Measurements from ENCODE around the gene HDAC10. TPM values are rescaled to one million over a fixed set of nuclear protein-coding genes. Genes with fewer than 3 reads are reported as not detected.

Gene HDAC10
- total RNA-seq, 2 donors from 2014 or later = 57.2 to 62.8 TPM

- no peak overlapping the region for H3K27ac ChIP-seq (ENCODE audit: low read depth, low read length)
- WGBS, 2 experiments (ENCODE audit: insufficient coverage in 1 of 2, insufficient read length in 1 of 2) = 96 to 100% methylated on average over 20 to 29 of the region's 30 CpGs
- H3K36me3 ChIP-seq (ENCODE audit: control insufficient read depth, insufficient read depth, low read length) = peaks cover 18% of the 10 kb centered on the region
- no peak overlapping the region for H3K9ac ChIP-seq (ENCODE audit: extremely low read depth, low read length, poor library complexity, severe bottlenecking)
- Mint-ChIP-seq H3K27ac (no peak overlapping the region), H3K36me3 (ENCODE audit: low read depth) (peaks cover 30% of the 10 kb centered on the region), H3K27me3 (ENCODE audit: insufficient read depth) (no peaks in the 10 kb centered on the region), H3K4me3 (no peak overlapping the region), H3K9me3 (no peaks in the 10 kb centered on the region), H3K4me1 (no peaks in the 10 kb centered on the region)
- no peaks in the 10 kb centered on the region for H3K4me1 ChIP-seq (ENCODE audit: control insufficient read depth, insufficient read depth, low read length)
- no peak overlapping the region for H3K4me3 ChIP-seq (ENCODE audit: low read length)
- TF ChIP-seq CTCF (conservative IDR thresholded peaks at IDR 0.05) = no peak
- no peaks in the 10 kb centered on the region for H3K27me3 ChIP-seq (ENCODE audit: control insufficient read depth, insufficient read depth, low read length, poor library complexity, severe bottlenecking)
- no peak for DNase-seq
- H3K9me3 ChIP-seq (ENCODE audit: control insufficient read depth, low read length) = no peaks in the 10 kb centered on the region
Observed at GRCh38 chr22:50283821-50284220, 32.8 kb upstream of the HDAC10 start.

- 97% methylated on average over 24 to 45 of the region's 45 CpGs for WGBS, 2 experiments (ENCODE audit: insufficient coverage in 1 of 2, insufficient read length in 1 of 2)
- Histone ChIP-seq H3K27ac (ENCODE audit: low read depth, low read length) (no peak overlapping the region), H3K9ac (ENCODE audit: extremely low read depth, low read length, poor library complexity, severe bottlenecking) (no peak overlapping the region), H3K4me1 (ENCODE audit: control insufficient read depth, insufficient read depth, low read length) (no peaks in the 10 kb centered on the region), H3K36me3 (ENCODE audit: control insufficient read depth, insufficient read depth, low read length) (peaks cover 18% of the 10 kb centered on the region), H3K4me3 (ENCODE audit: low read length) (no peak overlapping the region), H3K9me3 (ENCODE audit: control insufficient read depth, low read length) (no peaks in the 10 kb centered on the region), H3K27me3 (ENCODE audit: control insufficient read depth, insufficient read depth, low read length, poor library complexity, severe bottlenecking) (no peaks in the 10 kb centered on the region)
- no peak for DNase-seq
- Mint-ChIP-seq H3K4me1 (no peaks in the 10 kb centered on the region), H3K27ac (no peak overlapping the region), H3K4me3 (no peak overlapping the region), H3K9me3 (no peaks in the 10 kb centered on the region), H3K36me3 (ENCODE audit: low read depth) (peaks cover 33% of the 10 kb centered on the region), H3K27me3 (ENCODE audit: insufficient read depth) (no peaks in the 10 kb centered on the region)
- TF ChIP-seq CTCF (conservative IDR thresholded peaks at IDR 0.05) = no peak
Observed at GRCh38 chr22:50282361-50283155, 31.5 kb upstream of the HDAC10 start.

- Mint-ChIP-seq H3K27ac (no peak overlapping the region), H3K4me3 (no peak overlapping the region), H3K36me3 (ENCODE audit: low read depth) (peaks cover 39% of the 10 kb centered on the region), H3K27me3 (ENCODE audit: insufficient read depth) (no peaks in the 10 kb centered on the region), H3K9me3 (no peaks in the 10 kb centered on the region), H3K4me1 (no peaks in the 10 kb centered on the region)
- peaks cover 18% of the 10 kb centered on the region for H3K36me3 ChIP-seq (ENCODE audit: control insufficient read depth, insufficient read depth, low read length)
- no peaks in the 10 kb centered on the region for H3K4me1 ChIP-seq (ENCODE audit: control insufficient read depth, insufficient read depth, low read length)
- H3K27ac ChIP-seq (ENCODE audit: low read depth, low read length) = no peak overlapping the region
- TF ChIP-seq CTCF (conservative IDR thresholded peaks at IDR 0.05) = no peak
- 95 to 97% methylated on average over 16 to 25 of the region's 25 CpGs for WGBS, 2 experiments (ENCODE audit: insufficient coverage in 1 of 2, insufficient read length in 1 of 2)
- no peaks in the 10 kb centered on the region for H3K9me3 ChIP-seq (ENCODE audit: control insufficient read depth, low read length)
- no peaks in the 10 kb centered on the region for H3K27me3 ChIP-seq (ENCODE audit: control insufficient read depth, insufficient read depth, low read length, poor library complexity, severe bottlenecking)
- no peak for DNase-seq
- no peak overlapping the region for H3K4me3 ChIP-seq (ENCODE audit: low read length)
- no peak overlapping the region for H3K9ac ChIP-seq (ENCODE audit: extremely low read depth, low read length, poor library complexity, severe bottlenecking)
Observed at GRCh38 chr22:50281957-50282356, 30.9 kb upstream of the HDAC10 start.
